ENCODE results near the gene COL27A1.

Gene COL27A1

DNA sequence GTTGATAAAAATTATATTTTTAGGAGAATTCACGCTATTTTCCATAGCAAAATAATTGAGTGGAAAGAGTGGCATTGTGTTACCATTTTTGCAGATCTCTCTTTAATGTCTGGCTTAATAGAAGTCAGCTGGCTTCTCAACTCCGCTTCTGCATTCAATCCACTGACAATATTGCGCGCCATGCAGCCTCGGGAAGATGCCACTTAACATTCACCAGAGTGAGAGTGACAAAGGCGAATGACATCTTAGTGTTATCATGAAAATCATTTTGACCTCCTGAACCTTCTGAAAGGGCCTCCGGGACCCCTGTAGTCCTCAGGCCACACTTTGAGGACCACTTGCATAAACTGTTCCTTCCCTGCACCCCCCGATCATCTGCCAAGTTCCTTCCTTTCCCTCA lies 87.5 kb downstream of the COL27A1 start:
- H3K36me3 ChIP-seq (ENCODE audit: control insufficient read depth, low read depth, low read length), result no peaks in the 10 kb centered on the region

DNA sequence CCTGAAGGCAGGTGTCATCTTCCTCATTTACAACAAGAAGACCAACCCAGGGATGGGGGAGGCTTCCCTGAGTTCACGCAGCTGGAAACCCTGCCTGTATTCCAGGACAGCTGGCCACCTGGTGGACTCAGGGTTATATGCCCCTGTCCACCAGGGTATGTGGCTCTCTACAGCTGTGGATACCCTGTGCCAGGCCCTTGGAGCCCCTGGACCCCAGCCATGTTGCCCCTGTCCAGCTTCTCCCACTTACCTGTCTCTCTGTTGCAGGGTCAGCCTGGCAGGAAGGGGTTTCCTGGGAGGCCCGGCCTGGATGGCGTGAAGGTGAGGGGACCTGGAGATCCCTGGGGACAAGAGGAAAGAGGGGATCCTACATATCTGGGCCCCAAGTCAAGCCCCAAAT lies 87.9 kb downstream of the COL27A1 start:
- Histone ChIP-seq H3K27me3 (ENCODE audit: control insufficient read depth, insufficient read depth, low read length) (no peaks in the 10 kb centered on the region), H3K36me3 (ENCODE audit: control insufficient read depth, low read depth, low read length) (no peaks in the 10 kb centered on the region), H3K27ac (ENCODE audit: low read length) (no peak overlapping the region), H3K9me3 (ENCODE audit: control insufficient read depth, low read depth, low read length) (no peaks in the 10 kb centered on the region), H3K4me1 (ENCODE audit: control insufficient read depth, low read depth, low read length) (peaks cover 4% of the 10 kb centered on the region), H3K9ac (ENCODE audit: low read length) (no peak overlapping the region), H3K4me3 (ENCODE audit: low read length) (no peak overlapping the region)

More for the DNA sequence above, 87.5 kb downstream of the COL27A1 start:
- no peaks in the 10 kb centered on the region for H3K9me3 ChIP-seq (ENCODE audit: control insufficient read depth, low read depth, low read length)
- no peak overlapping the region for H3K27ac ChIP-seq (ENCODE audit: low read length)
- no peak overlapping the region for H3K4me3 ChIP-seq (ENCODE audit: low read length)
- no peak overlapping the region for H3K9ac ChIP-seq (ENCODE audit: low read length)
- no peaks in the 10 kb centered on the region for H3K27me3 ChIP-seq (ENCODE audit: control insufficient read depth, insufficient read depth, low read length)
- peaks cover 3% of the 10 kb centered on the region for H3K4me1 ChIP-seq (ENCODE audit: control insufficient read depth, low read depth, low read length)

DNA sequence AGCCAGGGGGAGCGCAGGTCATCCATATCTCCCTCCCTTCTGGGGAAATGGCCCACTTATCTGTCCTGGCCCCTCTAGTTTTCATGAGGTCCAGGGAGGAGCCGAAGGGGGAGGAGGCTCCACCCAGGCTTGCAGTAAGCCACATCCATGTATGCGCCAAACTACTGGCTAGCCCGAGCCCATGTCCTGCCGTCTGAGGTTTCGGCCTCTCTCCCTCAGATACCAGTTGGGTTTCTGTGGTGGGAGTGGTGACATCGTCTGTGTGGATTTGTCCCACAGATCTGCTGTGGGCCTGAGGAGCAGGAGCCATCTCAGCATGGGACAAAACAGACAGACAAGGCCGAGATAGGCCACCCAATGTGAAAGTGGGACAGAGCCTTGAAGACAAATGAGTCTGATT lies 89.2 kb downstream of the COL27A1 start:
- Histone ChIP-seq H3K36me3 (ENCODE audit: control insufficient read depth, low read depth, low read length) (no peaks in the 10 kb centered on the region), H3K27ac (ENCODE audit: low read length) (no peak overlapping the region), H3K9me3 (ENCODE audit: control insufficient read depth, low read depth, low read length) (no peaks in the 10 kb centered on the region), H3K9ac (ENCODE audit: low read length) (no peak overlapping the region), H3K27me3 (ENCODE audit: control insufficient read depth, insufficient read depth, low read length) (no peaks in the 10 kb centered on the region), H3K4me3 (ENCODE audit: low read length) (no peak overlapping the region), H3K4me1 (ENCODE audit: control insufficient read depth, low read depth, low read length) (peaks cover 4% of the 10 kb centered on the region)

DNA sequence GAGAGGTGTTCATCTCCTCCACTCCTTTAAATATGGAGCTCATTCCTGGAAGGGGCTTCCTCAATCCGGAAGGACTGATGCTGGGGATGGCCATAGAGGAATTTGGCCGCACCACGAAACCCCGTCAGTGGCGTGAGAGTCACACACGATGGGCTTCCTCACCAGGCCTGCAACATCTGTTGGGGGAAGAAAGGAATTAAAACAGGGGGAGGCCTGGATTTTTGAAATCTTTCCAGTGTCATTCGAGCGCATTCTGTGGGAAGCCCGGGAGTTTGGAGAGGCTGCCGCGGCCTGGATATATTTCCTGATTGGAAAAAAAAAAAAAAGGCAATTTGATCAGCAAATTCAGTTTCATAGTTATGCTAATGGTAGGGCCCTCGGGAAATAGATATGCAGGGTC lies 91.2 kb downstream of the COL27A1 start:
- Histone ChIP-seq H3K9ac (ENCODE audit: low read length) (no peak overlapping the region), H3K4me3 (ENCODE audit: low read length) (no peak overlapping the region), H3K27ac (ENCODE audit: low read length) (no peak overlapping the region), H3K27me3 (ENCODE audit: control insufficient read depth, insufficient read depth, low read length) (no peaks in the 10 kb centered on the region), H3K4me1 (ENCODE audit: control insufficient read depth, low read depth, low read length) (peaks cover 4% of the 10 kb centered on the region), H3K9me3 (ENCODE audit: control insufficient read depth, low read depth, low read length) (no peaks in the 10 kb centered on the region), H3K36me3 (ENCODE audit: control insufficient read depth, low read depth, low read length) (no peaks in the 10 kb centered on the region)

DNA sequence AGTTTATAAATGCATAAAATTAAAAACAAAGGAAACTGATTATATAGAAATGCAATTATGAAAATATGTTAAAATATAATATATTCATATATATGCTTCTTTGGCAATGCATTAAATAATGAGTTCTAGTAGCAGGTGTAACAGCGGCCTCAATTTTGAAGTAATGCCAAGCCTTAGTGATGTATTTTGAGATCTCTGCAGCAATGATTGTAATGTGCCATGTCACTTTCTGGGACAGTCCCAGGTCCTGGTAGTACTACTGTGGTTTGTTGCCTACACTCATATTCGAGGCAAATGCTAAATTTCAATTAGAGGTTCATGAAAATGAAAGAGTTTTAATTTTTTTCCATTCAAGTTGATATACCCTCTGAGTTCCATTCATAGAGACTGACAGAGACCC lies 91.7 kb downstream of the COL27A1 start:
- Histone ChIP-seq H3K9me3 (ENCODE audit: control insufficient read depth, low read depth, low read length) (no peaks in the 10 kb centered on the region), H3K9ac (ENCODE audit: low read length) (no peak overlapping the region), H3K27me3 (ENCODE audit: control insufficient read depth, insufficient read depth, low read length) (no peaks in the 10 kb centered on the region), H3K4me3 (ENCODE audit: low read length) (no peak overlapping the region), H3K36me3 (ENCODE audit: control insufficient read depth, low read depth, low read length) (no peaks in the 10 kb centered on the region), H3K4me1 (ENCODE audit: control insufficient read depth, low read depth, low read length) (peaks cover 4% of the 10 kb centered on the region), H3K27ac (ENCODE audit: low read length) (no peak overlapping the region)

DNA sequence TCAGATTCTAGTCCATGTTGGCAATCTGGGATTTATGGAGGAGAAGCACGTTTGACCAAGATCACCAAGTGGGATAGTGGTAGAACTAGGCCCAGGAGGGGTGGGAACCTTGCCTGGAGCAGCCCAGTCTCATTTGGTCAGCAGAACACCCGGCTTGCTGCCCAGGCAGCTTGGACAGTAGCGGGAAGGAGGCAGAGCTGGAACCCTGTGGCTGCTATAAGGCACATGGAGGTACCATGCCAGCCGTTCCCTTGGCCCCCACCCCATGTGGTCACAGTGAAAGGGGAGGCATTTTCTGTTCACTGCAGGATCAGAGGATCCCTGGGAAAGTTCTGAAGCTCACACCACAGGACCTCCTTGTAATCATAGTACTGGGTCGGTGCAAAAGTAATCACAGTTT lies 92.2 kb downstream of the COL27A1 start:
- Histone ChIP-seq H3K4me3 (ENCODE audit: low read length) (no peak overlapping the region), H3K27ac (ENCODE audit: low read length) (no peak overlapping the region), H3K4me1 (ENCODE audit: control insufficient read depth, low read depth, low read length) (peaks cover 4% of the 10 kb centered on the region), H3K36me3 (ENCODE audit: control insufficient read depth, low read depth, low read length) (no peaks in the 10 kb centered on the region), H3K27me3 (ENCODE audit: control insufficient read depth, insufficient read depth, low read length) (no peaks in the 10 kb centered on the region), H3K9me3 (ENCODE audit: control insufficient read depth, low read depth, low read length) (no peaks in the 10 kb centered on the region), H3K9ac (ENCODE audit: low read length) (no peak overlapping the region)

DNA sequence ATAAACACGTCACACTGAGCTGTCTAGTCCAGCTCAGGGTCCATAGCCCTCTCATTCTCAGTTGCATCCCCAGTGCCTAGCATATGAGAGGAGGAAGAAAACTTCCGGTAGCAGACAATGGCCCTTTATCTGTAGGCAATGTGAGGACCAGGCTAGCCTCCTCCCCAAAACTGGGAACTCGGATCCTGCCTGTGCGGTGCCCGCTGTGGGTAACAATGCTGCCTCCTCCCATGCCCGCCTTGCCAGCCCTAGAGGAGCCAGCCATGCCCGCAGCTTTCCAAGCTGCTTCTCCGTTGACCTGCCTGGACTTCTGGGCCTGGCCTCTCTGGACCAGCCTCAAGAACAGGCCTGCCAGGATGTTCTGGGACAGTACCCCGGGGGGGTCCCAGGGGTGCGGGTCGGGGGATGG lies 93.0 kb downstream of the COL27A1 start:
- Histone ChIP-seq H3K9ac (ENCODE audit: low read length) (no peak overlapping the region), H3K9me3 (ENCODE audit: control insufficient read depth, low read depth, low read length) (no peaks in the 10 kb centered on the region), H3K27ac (ENCODE audit: low read length) (no peak overlapping the region), H3K4me1 (ENCODE audit: control insufficient read depth, low read depth, low read length) (peaks cover 4% of the 10 kb centered on the region), H3K36me3 (ENCODE audit: control insufficient read depth, low read depth, low read length) (no peaks in the 10 kb centered on the region), H3K27me3 (ENCODE audit: control insufficient read depth, insufficient read depth, low read length) (no peaks in the 10 kb centered on the region), H3K4me3 (ENCODE audit: low read length) (no peak overlapping the region)

DNA sequence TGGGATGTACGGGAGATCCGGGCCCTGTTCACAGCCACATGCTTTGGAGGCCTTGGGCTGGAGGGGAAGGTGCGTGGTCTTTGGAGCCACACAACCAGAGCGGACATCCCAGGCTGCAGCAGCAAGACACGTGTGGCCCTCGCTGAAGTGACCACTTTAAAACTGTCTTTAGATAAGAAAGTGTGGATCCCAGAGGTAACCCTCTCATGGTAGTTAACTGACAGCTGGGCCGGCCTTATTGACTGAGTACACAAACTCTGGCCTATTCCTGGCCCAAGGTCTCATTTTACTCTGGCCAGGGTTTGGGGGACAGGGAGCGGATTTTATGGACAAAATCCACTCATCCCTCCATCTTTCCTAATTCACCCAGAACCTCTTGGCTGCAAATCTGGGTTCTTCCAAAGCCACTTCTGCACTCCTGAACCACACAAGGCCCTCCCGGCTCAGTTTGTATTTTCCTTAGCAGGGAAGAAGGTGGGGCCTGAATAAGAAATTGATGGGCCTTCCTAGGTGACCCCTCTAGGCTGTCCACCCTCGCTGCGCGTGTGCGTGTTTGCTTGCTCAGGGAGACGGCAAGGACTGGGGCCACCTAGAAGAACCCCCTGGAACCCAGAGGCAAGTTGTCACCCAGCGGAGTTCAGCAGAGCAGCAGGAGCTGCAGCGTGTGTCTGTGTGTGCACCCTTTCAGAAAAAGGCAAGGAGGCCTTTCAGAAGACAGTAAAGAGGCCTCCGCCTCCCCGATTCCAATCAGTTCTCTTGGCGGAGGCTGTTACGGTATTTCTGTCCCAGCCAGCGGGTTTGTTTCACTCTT lies 94.3 kb downstream of the COL27A1 start:
- Histone ChIP-seq H3K9ac (ENCODE audit: low read length) (no peak overlapping the region), H3K4me1 (ENCODE audit: control insufficient read depth, low read depth, low read length) (peaks cover 4% of the 10 kb centered on the region), H3K27ac (ENCODE audit: low read length) (no peak overlapping the region)

DNA sequence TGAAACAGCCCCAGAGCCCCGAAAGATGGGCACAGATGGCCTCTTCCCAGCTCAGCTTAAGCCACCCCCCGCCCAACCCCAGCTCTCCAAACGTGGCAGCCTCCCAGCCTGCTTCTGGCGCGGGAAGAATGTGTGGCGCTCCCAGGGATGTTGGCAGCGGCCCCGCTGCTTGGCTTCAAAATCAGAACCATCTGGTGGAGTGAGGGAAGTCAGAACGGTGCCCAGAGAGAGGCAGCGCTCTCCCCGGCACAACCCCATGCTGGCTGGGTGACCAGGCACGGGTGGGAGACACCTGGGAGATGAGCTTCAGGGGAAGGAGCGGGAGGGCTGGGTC lies 94.9 kb downstream of the COL27A1 start:
- H3K9ac ChIP-seq (ENCODE audit: low read length), result no peak overlapping the region
- H3K27ac ChIP-seq (ENCODE audit: low read length), result no peak overlapping the region
- no peak overlapping the region for H3K4me3 ChIP-seq (ENCODE audit: low read length)
- H3K9me3 ChIP-seq (ENCODE audit: control insufficient read depth, low read depth, low read length), result no peaks in the 10 kb centered on the region
- no peaks in the 10 kb centered on the region for H3K27me3 ChIP-seq (ENCODE audit: control insufficient read depth, insufficient read depth, low read length)
- no peaks in the 10 kb centered on the region for H3K36me3 ChIP-seq (ENCODE audit: control insufficient read depth, low read depth, low read length)
- peaks cover 4% of the 10 kb centered on the region for H3K4me1 ChIP-seq (ENCODE audit: control insufficient read depth, low read depth, low read length)

More for the DNA sequence above, 94.3 kb downstream of the COL27A1 start:
- Histone ChIP-seq H3K27me3 (ENCODE audit: control insufficient read depth, insufficient read depth, low read length) (no peaks in the 10 kb centered on the region), H3K9me3 (ENCODE audit: control insufficient read depth, low read depth, low read length) (no peaks in the 10 kb centered on the region), H3K36me3 (ENCODE audit: control insufficient read depth, low read depth, low read length) (no peaks in the 10 kb centered on the region), H3K4me3 (ENCODE audit: low read length) (no peak overlapping the region)

DNA sequence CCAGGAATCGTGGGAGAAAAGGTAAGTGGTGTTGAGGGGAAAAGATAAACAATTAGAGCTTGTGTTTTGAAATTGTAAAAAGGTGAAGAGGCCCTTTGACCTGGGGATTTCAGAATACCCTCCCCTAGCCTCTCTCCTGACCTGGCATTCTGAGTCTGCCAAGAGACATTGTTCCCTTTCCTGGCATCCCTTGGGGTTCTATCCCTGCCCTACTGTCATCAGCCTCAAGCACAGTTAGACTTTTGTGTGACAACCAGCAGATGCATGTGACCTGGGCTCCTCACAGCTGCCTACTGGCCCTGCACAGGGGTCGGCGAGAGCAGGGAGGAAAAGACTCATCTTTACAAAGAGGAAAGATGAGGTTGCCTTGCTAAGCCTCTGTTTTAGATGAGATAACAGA lies 95.3 kb downstream of the COL27A1 start:
- no peaks in the 10 kb centered on the region for H3K36me3 ChIP-seq (ENCODE audit: control insufficient read depth, low read depth, low read length)
- no peak overlapping the region for H3K9ac ChIP-seq (ENCODE audit: low read length)
- H3K4me3 ChIP-seq (ENCODE audit: low read length), result no peak overlapping the region
- H3K4me1 ChIP-seq (ENCODE audit: control insufficient read depth, low read depth, low read length), result peaks cover 4% of the 10 kb centered on the region
- no peak overlapping the region for H3K27ac ChIP-seq (ENCODE audit: low read length)
- H3K9me3 ChIP-seq (ENCODE audit: control insufficient read depth, low read depth, low read length), result no peaks in the 10 kb centered on the region
- no peaks in the 10 kb centered on the region for H3K27me3 ChIP-seq (ENCODE audit: control insufficient read depth, insufficient read depth, low read length)

DNA sequence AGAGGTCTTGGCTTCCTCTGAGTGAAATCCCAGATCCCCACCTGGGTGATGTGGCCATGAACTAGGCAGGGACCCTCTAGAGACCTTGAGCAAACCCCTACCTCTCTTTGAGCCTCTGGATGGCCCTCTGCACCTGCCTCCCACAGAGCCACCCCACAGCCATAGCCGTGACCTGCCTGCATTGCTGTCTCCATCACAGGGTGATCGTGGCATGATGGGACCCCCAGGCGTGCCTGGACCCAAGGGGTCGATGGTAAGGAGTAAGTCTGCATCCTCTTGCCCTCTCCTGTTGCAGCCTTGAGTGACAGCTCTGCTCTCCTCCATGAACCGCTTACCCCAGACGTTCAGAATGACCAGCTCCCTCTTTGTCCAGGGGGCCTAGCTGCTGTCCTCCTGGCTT lies 97.1 kb downstream of the COL27A1 start:
- no peaks in the 10 kb centered on the region for H3K36me3 ChIP-seq (ENCODE audit: control insufficient read depth, low read depth, low read length)
- no peaks in the 10 kb centered on the region for H3K9me3 ChIP-seq (ENCODE audit: control insufficient read depth, low read depth, low read length)
- H3K27me3 ChIP-seq (ENCODE audit: control insufficient read depth, insufficient read depth, low read length), result no peaks in the 10 kb centered on the region

DNA sequence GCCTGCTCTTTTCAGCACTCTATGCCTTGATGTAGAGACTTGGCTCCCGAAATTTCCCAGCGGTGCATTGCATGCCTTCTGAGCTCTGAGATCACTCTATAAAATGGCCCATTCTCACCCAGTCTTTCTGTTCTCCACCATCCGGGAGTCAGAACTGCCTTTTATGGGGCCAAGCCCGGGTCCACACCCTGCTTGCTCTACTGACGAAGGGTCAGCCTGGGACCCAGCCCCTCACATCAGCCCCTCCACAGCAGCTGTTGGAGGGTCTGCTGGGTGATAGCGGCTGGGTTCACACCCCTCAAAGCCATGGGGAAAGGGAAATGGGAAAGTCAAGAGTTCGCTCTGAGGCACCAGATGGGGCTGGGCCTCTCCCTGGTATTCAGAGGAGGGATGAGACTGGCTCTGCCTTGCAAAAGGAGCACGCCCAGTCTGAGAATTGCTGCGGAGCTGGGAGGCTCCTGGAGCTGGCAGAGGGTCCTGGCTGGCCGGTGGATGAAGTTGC lies 101.5 kb downstream of the COL27A1 start:
- Histone ChIP-seq H3K4me1 (ENCODE audit: control insufficient read depth, low read depth, low read length) (no peaks in the 10 kb centered on the region), H3K36me3 (ENCODE audit: control insufficient read depth, low read depth, low read length) (no peaks in the 10 kb centered on the region), H3K27me3 (ENCODE audit: control insufficient read depth, insufficient read depth, low read length) (no peaks in the 10 kb centered on the region), H3K9ac (ENCODE audit: low read length) (no peak overlapping the region), H3K4me3 (ENCODE audit: low read length) (no peak overlapping the region), H3K27ac (ENCODE audit: low read length) (no peak overlapping the region), H3K9me3 (ENCODE audit: control insufficient read depth, low read depth, low read length) (no peaks in the 10 kb centered on the region)

More for the DNA sequence above, 97.1 kb downstream of the COL27A1 start:
- Histone ChIP-seq H3K4me3 (ENCODE audit: low read length) (no peak overlapping the region), H3K4me1 (ENCODE audit: control insufficient read depth, low read depth, low read length) (peaks cover 4% of the 10 kb centered on the region), H3K27ac (ENCODE audit: low read length) (no peak overlapping the region), H3K9ac (ENCODE audit: low read length) (no peak overlapping the region)

Data from iPS-18a (cell line).